IPS-NIHi7 (cell line): ENCODE results near the gene POT1.

Experiments used
- DNase-seq: peaks from one replicate; pipeline ENCODE4 v3.0.0; 2012; ENCODE audit warnings: mixed read lengths; ENCODE audit errors: extremely low spot score

The POT1 gene

DNA sequence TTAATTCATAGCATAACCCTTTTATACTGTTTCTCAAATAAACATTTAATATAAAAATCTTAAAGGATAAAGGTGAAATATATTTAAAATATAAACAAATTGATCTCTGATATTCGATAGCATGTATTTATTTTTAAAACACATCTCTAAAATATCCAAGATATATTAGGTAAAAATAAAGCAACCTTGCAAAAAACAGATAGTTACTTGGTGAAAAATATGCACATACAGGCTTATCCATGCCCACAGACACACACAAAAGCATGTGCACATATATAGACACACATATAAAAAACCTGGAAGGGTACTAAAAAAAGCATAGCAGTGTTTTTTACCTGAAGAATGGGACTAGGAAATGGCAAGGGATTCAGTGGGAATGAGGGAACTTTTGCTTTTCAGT, 19.8 kb downstream of the POT1 start:
- no peak for DNase-seq

GRCh38 chr7:124908259-124908658, 21.4 kb downstream of the POT1 start:
- DNase-seq, result no peak

GRCh38 chr7:124907490-124907889, 22.1 kb downstream of the POT1 start:
- no peak for DNase-seq

DNA sequence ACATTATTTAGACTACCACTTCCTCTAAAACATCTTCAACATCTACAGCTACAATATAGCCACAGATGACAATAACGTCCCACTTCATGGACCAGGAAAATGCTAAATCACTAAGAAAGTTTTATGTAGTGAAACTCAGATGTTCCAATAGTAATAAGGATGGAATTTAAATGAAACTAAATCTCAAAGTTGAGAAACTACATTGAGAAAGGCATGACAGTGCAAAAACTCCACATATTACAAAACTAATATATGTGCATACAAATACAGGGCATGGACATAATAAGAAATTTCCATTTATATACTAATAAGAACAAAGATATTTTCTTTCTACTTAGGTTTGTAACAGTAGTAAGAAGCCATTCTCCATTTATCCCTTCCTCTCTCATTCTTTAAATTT, 31.1 kb downstream of the POT1 start:
- no peak for DNase-seq

DNA sequence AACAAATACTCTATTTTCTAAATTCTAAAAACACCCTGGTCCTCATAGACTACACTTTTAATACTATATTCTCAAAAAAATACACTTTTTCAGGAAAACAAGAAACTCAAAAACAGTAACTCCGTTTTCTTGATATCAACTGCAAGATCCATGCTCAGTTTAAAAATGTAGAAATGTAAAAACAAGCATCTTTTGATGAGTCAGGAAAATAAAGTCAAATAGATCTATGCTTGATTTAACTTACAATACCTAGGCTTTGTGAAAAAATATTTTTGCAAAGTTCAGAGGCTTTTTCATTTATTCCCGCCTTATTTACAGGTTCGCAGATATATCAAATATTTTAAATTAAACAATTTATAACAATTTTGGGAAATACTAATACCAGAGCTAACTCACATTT, 33.6 kb downstream of the POT1 start:
- DNase-seq, result no peak

DNA sequence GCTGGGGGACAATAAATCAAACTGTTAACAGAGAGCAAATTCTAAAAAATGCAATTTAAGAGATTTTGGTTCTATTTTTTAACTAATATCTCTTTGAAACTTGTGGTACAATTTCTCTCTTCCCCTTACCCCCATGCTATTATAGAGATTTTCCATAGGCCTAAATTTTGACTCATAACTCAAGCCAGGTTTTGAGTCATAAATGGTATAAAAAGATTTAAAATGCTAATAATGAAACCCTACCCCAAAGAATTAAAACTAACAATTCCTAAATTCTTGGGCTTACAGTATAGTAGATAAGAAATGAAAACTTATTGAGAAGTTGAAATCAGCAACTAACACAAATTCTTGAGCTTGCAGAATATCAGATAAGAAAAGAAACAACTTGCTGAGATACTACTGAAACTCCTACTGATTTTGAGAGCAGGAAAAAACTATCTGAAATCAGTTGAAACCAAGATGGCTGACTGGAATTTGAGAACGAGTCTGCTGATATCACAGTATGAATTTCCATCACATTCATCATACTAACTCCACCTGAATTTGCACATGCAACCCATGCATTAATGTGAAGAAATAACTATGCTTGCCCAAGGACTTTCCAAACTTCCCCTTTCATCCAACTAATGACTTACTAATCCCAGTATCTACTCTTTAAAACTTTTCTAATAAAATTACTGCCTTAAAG, 36.3 kb downstream of the POT1 start:
- DNase-seq, result no peak

DNA sequence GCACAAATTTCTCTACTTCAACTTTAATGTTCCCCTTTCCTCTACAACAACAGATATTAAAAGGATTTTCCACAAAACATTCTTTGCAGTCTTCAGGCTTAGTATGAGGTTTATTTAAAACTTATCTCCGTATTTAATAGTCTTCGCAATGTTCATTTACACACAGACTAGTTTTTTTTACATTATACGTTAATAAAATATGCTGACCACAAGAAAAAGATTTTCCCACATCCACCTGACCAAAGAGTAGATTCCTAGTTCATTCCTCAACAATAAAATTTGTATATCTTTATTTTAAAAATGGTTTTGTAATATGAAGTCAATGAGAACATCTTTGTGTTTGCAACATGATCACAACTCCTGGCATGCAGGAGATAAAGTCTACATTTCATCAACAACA, 42.4 kb downstream of the POT1 start:
- no peak for DNase-seq

GRCh38 chr7:124881981-124882380, 47.6 kb downstream of the POT1 start:
- DNase-seq, result no peak

- DNase-seq, result no peak
These were observed 49.9 kb downstream of the POT1 start for GRCh38 chr7:124879771-124880170.

DNA sequence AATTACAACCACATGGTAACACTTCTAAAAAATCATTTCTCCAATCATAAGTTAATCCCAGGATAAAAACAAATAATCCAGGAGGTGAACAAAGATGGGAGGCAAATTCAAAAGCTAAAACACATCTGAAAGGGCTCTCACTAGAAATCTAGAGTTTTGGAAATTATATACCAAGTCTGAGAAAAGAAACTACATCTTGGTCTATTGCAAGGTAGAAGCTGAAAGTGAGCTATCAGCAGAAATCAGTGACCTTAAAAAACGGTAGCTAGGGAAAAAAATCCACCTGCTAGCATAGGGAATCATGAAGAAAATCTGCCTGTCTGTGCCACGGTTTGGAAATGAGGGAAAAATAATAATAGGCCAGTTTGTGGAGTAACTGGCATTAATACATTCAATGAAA, 50.5 kb downstream of the POT1 start:
- no peak for DNase-seq

- DNase-seq, result no peak
These were observed 54.9 kb downstream of the POT1 start for GRCh38 chr7:124874644-124875163.

DNA sequence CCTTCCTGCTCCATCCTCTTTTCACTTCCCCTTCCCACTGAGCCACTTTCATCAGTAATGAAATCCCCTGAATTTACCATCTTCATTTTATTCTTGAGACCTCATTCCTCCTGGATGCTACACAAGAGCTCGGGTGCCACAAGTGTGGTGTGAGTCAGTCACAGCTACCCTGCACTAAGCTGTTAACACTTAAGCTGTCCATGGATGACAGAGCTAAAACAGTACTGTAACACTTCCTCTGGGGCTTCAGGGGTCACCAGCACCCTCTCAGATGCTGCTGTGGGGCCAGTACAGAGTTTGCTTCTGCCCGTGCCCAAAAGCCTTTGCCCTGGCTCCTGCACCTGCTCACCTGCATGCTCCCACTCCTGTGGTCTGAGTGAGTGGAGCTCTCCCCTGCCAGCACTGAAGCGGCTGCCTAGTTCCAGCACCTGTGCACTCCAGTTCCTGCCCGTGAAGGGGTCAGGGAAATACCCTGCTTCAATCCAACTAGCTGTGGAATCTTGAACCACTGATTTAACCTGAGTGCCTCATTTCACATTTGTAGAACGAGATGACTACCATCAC, 71.9 kb downstream of the POT1 start:
- DNase-seq, result no peak

DNA sequence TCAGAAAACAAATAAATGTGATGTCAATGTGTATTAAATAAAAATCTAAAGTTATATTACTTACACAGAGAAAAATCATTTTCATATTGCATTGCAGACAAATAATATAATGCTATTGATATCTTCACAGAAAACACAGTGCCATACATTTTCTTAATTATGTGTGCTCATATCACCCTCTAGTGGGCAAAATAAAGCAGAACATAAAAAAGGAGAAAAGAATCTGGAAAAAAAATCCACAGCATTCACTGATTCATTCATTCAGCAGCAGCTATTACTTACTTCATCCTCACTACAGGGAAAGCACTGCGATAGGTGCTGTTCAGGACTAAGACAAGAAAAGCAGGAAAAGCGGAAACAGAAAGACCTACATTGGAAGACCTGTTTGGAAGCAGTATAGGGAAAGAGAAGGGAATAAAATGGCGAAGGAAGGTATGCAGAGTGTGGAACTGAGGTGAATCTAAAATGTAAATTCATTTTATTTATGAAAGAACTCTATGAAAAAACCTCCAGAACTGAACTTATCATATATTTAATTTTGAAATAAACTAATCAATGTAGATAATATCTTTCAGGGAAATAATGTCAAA, 73.2 kb downstream of the POT1 start:
- peak; percentile 10 for DNase-seq

- no peak for DNase-seq
These were observed 86.3 kb downstream of the POT1 start for GRCh38 chr7:124843336-124843735.

GRCh38 chr7:124840435-124840834, 89.2 kb downstream of the POT1 start:
- no peak for DNase-seq

DNA sequence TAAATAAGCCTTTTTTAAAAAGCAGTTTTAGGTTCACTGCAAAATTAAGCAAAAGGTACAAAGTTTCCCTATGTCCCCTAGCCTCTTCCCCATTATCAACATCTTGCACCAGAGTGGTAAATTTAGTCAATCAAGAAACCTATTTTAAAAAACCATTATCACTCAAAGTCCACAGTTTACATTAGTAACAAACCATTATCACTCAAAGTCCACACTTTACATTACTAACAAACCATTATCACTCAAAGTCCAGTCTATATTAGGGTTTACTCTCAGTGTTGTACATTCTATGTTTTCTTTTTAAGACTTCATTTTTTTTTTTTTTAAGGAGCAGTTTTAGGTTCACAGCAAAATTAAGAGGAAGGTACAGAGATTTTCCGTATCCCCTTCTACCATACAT, 89.9 kb downstream of the POT1 start:
- DNase-seq, result no peak

DNA sequence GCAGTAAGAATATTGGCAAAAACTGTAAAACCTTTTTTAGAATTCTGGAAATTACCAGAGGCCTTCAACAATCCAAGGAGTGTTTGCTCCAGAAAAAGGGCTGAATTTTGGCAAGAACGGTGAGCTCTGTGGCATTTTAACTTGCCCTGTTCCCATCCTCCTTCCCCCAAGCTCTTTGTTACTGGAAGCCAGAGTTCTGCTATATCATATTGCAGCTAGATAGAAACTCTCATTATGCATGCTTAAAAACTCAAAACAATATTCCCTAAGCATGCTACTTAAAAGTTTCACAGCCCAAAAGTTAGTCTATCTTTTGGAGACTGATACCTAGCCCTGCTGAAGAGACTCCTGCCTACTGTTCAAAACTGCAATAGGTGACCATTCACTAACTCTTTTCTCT, 93.5 kb downstream of the POT1 start:
- no peak for DNase-seq

- DNase-seq, result no peak
These were observed 110.8 kb downstream of the POT1 start for GRCh38 chr7:124818807-124819206.

DNA sequence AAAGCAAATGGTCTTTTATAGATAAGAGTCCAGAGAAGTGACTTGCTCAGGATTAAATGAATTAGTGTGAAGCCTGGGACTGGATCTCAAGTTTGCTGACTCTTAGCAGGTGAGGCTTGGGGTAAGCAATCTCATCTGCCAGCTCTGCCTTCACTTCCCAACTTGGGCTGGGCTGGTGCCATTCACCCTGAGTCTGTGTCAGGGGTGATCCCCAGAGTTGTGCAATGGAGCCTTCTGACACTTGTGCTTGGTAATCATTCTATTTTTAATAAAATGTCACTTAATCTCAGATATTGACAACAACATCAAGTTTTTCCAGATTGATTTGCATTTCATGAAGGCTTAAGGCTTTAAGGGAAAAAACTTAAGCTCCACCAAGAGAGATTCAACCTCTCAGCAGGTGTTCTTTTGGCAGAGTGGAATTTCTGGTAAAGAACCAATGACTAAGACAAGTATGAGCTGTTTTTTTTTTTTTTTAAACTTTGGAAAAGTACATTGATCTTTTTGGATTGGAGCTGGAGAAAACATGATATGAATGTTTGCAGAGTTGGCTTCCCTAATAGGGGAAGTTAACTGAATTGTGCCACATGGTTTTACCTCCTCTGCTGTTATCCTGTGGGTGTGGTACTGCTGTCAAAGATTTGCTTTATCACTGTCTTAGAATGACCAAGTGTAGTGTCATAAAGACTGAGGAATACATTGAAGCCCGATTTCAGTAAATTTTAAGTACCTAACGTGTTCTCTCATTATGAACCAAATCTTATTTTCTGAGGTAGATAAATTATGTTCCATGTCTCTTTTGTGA, 115.4 kb downstream of the POT1 start:
- DNase-seq, result no peak

DNA sequence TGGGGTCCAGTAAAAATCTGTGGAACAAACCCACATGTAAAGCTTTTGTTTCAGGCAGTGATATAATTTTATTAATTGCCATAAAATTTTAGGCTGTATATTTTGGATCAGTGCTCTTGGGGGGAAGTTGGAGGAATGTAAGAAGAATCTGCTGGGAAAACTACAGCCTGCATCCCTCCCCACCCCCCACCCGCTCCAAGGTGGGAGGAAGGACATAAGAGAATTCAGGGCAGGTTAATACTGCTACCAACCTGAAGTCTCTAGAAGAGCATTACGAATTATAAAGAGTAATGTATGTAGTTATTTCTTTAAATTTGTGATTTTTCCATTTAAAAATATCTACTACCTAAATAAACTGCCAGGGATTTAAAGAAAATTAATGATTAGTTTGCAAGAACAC, 116.9 kb downstream of the POT1 start:
- DNase-seq, result no peak

GRCh38 chr7:124811341-124811740, 118.3 kb downstream of the POT1 start:
- DNase-seq, result no peak

DNA sequence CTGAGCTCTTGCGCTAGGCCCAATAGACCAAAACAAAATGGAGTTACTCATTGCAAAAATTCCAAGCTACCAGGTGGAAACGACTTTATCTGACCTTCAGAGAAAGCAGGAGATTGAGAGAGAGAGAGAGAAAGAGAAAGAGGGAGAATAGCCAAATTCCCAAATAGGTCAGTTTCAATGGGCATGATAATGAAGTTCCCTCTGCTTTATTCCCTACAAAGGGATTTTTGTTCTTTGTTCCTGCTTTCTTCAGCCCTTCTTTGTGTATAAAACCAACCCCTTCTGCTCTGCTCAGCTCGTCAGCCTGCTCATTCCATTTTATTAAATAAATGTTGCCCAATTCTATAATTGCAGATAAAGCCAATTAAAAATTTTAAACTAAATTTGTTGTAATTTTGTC, 119.0 kb downstream of the POT1 start:
- no peak for DNase-seq

- no peak for DNase-seq
These were observed 121.4 kb downstream of the POT1 start for GRCh38 chr7:124808206-124808605.
